ENCODE data around the gene TNPO1. TPM values are rescaled to one million over a fixed set of nuclear protein-coding genes. Genes with fewer than 3 reads are reported as not detected.

The TNPO1 gene
- polyA plus RNA-seq, 2 of the 4 experiments (the other 2 are of a cell fraction), result 199 to 350 TPM

DNA sequence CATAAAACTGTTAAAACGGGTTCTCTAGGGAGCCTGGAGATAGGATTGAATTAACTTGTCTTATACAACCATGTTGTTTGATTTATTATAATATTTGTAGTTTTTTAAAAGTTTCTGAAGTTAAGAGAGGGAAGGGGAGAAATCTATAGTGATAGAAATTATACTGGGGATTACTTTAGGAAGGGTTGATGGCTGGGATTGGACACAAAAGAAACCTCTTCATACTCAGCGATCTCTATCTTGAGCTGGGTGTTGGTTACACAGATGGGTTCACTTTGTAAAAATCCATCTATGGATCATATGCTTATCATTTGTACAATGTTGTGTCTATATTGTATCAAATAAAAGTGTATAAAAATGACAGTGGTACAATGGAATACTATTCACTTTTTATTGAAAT, 30.0 kb downstream of the TNPO1 start:
- 49% methylated on average over 2 of the region's 2 CpGs for WGBS (ENCODE audit: missing lambda C conversion rate)
- H3K4me2 ChIP-seq, result peak overlapping the region; percentile 93

DNA sequence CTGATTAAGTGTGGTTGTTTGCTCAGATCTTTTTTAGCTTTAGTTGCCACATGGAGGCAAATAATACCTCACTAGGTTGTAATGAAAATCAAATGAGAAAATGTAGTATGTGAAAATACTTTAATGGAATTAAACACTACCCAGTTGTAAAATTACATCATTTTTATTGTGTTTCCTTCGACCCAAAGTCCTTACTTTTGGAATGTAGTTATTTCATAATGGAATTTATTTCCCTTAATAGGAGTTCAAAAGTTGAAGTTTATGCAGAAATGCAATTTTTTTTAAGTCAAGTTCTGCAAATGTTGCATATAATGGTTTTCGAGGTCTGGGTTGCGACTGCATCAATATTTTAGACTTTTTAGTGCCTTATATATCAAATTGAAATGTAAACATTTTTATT, 31.0 kb downstream of the TNPO1 start:
- TF ChIP-seq JUN (IDR thresholded peaks at IDR 0.05), result 0 out of 5 replicates have a peak, but pooled peaks of 1 of the 2 experiments have one; percentile 4
- TF ChIP-seq, protein P1, sequence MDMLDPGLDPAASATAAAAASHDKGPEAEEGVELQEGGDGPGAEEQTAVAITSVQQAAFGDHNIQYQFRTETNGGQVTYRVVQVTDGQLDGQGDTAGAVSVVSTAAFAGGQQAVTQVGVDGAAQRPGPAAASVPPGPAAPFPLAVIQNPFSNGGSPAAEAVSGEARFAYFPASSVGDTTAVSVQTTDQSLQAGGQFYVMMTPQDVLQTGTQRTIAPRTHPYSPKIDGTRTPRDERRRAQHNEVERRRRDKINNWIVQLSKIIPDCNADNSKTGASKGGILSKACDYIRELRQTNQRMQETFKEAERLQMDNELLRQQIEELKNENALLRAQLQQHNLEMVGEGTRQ (IDR thresholded peaks at IDR 0.05), result no peak
- peaks cover 63% of the 10 kb centered on the region for H3K4me1 ChIP-seq
- peak overlapping the region; percentile 95 to 100 for H3K27ac ChIP-seq
- ATAC-seq (no peak), DNase-seq (ENCODE audit: low read depth in 1 of 2, low spot score in 1 of 2) (no peak), FAIRE-seq (no peak)
- WGBS (ENCODE audit: missing lambda C conversion rate), result 3% methylated on average over 3 of the region's 3 CpGs
- H3K4me3 ChIP-seq, result peak overlapping the region; percentile 82
- ChIA-PET POLR2A (no interaction called here), CTCF (interaction anchor here (0.7 to 0.9 kb wide), 2 partner anchors 30 to 491 kb away, joined by 3 read pairs; no protein-coding TSS in a partner anchor)
- H3K4me2 ChIP-seq, result peak overlapping the region; percentile 93
- no peaks in the 10 kb centered on the region for H3K9me3 ChIP-seq

More for the DNA sequence above, 30.0 kb downstream of the TNPO1 start:
- TF ChIP-seq MAFK (IDR thresholded peaks at IDR 0.05; ENCODE audit: partially characterized antibody) (no peak), CTCF (IDR thresholded peaks at IDR 0.05) (no peak), HOXB5 (CRISPR knock-in tag; IDR thresholded peaks at IDR 0.05) (no peak), RARB (CRISPR knock-in tag; IDR thresholded peaks at IDR 0.05) (no peak), SREBF2 (IDR thresholded peaks at IDR 0.05) (no peak), KDM5A (IDR thresholded peaks at IDR 0.05) (no peak), POLR2A (IDR thresholded peaks at IDR 0.05; ENCODE audit: low read length) (no peak), EHMT2 (IDR thresholded peaks at IDR 0.05; ENCODE audit: low read depth) (no peak), BCL3 (IDR thresholded peaks at IDR 0.05) (no peak), SMC3 (IDR thresholded peaks at IDR 0.05) (no peak), ZC3H11A (IDR thresholded peaks at IDR 0.05) (no peak), FOXS1 (CRISPR knock-in tag; IDR thresholded peaks at IDR 0.05) (no peak)
- TF ChIP-seq, protein P2, sequence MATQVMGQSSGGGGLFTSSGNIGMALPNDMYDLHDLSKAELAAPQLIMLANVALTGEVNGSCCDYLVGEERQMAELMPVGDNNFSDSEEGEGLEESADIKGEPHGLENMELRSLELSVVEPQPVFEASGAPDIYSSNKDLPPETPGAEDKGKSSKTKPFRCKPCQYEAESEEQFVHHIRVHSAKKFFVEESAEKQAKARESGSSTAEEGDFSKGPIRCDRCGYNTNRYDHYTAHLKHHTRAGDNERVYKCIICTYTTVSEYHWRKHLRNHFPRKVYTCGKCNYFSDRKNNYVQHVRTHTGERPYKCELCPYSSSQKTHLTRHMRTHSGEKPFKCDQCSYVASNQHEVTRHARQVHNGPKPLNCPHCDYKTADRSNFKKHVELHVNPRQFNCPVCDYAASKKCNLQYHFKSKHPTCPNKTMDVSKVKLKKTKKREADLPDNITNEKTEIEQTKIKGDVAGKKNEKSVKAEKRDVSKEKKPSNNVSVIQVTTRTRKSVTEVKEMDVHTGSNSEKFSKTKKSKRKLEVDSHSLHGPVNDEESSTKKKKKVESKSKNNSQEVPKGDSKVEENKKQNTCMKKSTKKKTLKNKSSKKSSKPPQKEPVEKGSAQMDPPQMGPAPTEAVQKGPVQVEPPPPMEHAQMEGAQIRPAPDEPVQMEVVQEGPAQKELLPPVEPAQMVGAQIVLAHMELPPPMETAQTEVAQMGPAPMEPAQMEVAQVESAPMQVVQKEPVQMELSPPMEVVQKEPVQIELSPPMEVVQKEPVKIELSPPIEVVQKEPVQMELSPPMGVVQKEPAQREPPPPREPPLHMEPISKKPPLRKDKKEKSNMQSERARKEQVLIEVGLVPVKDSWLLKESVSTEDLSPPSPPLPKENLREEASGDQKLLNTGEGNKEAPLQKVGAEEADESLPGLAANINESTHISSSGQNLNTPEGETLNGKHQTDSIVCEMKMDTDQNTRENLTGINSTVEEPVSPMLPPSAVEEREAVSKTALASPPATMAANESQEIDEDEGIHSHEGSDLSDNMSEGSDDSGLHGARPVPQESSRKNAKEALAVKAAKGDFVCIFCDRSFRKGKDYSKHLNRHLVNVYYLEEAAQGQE (IDR thresholded peaks at IDR 0.05), result no peak
- peaks cover 63% of the 10 kb centered on the region for H3K4me1 ChIP-seq
- DNase-seq (ENCODE audit: low read depth in 1 of 2, low spot score in 1 of 2) (no peak), FAIRE-seq (no peak), ATAC-seq (no peak)
- H3K4me3 ChIP-seq, result peak overlapping the region; percentile 3; the same call in 1 of the 3 replicates
- H3K9me3 ChIP-seq, result no peaks in the 10 kb centered on the region
- ChIA-PET CTCF (interaction anchor here (0.9 to 1.2 kb wide), 2 partner anchors 28 to 282 kb away, joined by 3 to 6 read pairs; no protein-coding TSS in a partner anchor), POLR2A (no interaction called here)
- H3K27ac ChIP-seq, result peak overlapping the region; percentile 75 to 95; a peak in 5 of 6 replicates

DNA sequence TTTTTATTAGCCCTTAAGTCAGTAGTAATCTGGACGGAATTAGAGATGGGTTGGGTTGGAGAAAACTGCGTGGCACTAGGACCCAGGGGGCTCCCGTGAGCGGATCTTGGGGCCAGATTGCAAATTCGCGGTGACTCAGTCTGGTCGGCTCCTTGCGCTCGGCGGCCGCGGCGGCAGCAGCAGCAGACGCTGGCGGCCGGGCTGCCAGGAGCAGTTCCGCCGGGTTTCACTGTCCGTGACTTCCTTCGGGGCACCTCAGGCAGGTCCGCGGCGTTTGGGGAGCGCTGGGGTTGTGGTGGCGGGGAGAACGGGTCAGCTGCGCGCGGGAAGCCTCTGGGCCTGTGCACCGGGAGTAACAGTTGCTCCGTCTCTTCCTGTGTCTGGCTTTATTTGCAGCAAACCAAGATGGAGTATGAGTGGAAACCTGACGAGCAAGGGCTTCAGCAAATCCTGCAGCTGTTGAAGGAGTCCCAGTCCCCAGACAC, 31.6 kb downstream of the TNPO1 start:
- DNase-seq (ENCODE audit: low read depth in 1 of 2, low spot score in 1 of 2) (peak; percentile 53 to 92), ATAC-seq (peak; percentile 88 to 90), FAIRE-seq (no peak)
- H3K27ac ChIP-seq, result peak overlapping the region; percentile 95 to 100
- ChIA-PET POLR2A (interaction anchor here (2.3 kb wide), 1 partner anchor 29 kb away, joined by 7 read pairs; no protein-coding TSS in a partner anchor), CTCF (interaction anchor here (1.2 to 1.5 kb wide), 2 partner anchors 13 to 29 kb away, joined by 3 to 6 read pairs; no protein-coding TSS in a partner anchor)
- no peaks in the 10 kb centered on the region for H3K9me3 ChIP-seq
- H3K4me2 ChIP-seq, result peak overlapping the region; percentile 93
- under 1% methylated on average over 22 of the region's 32 CpGs for WGBS (ENCODE audit: missing lambda C conversion rate)
- peaks cover 63% of the 10 kb centered on the region for H3K4me1 ChIP-seq
- peak overlapping the region; percentile 82 for H3K4me3 ChIP-seq
- peak; percentile 83; the same call in 2 of the 3 replicates for TF ChIP-seq BCL3 (IDR thresholded peaks at IDR 0.05)
- TF ChIP-seq, protein P3, sequence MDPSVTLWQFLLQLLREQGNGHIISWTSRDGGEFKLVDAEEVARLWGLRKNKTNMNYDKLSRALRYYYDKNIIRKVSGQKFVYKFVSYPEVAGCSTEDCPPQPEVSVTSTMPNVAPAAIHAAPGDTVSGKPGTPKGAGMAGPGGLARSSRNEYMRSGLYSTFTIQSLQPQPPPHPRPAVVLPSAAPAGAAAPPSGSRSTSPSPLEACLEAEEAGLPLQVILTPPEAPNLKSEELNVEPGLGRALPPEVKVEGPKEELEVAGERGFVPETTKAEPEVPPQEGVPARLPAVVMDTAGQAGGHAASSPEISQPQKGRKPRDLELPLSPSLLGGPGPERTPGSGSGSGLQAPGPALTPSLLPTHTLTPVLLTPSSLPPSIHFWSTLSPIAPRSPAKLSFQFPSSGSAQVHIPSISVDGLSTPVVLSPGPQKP (IDR thresholded peaks at IDR 0.05; ENCODE audit: low read depth, low read length), result no peak
- peak; percentile 77 for TF ChIP-seq MAX (IDR thresholded peaks at IDR 0.05)
- peak in 1 of 2 experiments; percentile 42; a peak in 2 of 5 replicates for TF ChIP-seq RAD21 (conservative IDR thresholded peaks at IDR 0.05 in 1 of 2, IDR thresholded peaks at IDR 0.05 in 1 of 2)
- TF ChIP-seq SMC3 (IDR thresholded peaks at IDR 0.05), result peak; percentile 18; the same call in 1 of the 3 replicates
- no peak for TF ChIP-seq HOXB5 (CRISPR knock-in tag; IDR thresholded peaks at IDR 0.05)
- no peak for TF ChIP-seq RNF2 (IDR thresholded peaks at IDR 0.05; ENCODE audit: borderline replicate concordance, low read depth)
- peak; percentile 96 for TF ChIP-seq POLR2A (IDR thresholded peaks at IDR 0.05; ENCODE audit: low read length)
- no peak for TF ChIP-seq CHD2 (IDR thresholded peaks at IDR 0.05; ENCODE audit: low read length, partially characterized antibody)
- no peak for TF ChIP-seq POLR2AphosphoS2 (conservative IDR thresholded peaks at IDR 0.05; ENCODE audit: low read length)
- TF ChIP-seq MYC (IDR thresholded peaks at IDR 0.05; ENCODE audit: borderline replicate concordance, low read length), result peak; percentile 57

All from A549 (cell line).